GM21390 (cell line): ENCODE data around the gene AQP2.

Source experiments
- ATAC-seq: cut with Tn5 transposase; IDR thresholded peaks from one replicate; pipeline ENCODE4 v1.9.1; 2021; ENCODE audit not compliant: unreplicated experiment

AQP2 gene

DNA sequence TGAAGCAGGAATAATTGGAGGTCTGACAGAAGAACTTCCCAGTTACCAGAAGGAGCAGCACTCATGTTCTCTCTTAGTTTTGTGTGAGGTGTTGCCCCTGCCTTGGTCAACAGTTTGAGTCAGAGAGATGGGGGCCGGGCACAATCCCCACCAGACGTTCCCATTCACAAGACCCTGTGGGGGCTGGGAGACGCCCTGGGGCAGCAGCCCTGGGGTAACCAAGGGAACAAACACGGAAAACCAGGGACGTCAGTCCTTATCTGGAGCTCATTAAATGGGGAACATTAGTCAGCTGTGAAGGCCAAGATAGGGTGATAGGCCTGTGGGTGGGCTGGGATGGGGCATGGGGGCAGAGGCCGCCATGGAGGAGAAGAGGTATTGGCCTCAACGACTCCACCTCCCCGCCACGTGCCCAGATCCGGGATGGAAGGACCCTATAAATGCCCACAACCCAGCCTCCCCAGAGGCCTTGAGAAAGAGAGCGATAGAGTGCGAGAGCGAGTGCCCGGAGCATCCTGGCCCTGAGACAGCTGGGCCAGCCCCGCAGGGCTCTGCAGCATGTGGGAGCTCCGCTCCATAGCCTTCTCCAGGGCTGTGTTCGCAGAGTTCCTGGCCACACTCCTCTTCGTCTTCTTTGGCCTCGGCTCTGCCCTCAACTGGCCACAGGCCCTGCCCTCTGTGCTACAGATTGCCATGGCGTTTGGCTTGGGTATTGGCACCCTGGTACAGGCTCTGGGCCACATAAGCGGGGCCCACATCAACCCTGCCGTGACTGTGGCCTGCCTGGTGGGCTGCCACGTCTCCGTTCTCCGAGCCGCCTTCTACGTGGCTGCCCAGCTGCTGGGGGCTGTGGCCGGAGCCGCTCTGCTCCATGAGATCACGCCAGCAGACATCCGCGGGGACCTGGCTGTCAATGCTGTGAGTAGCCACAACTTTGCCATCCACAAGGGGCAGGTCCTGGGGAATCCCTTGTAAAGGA is at the start of gene AQP2:
AQP2 (plus strand) TSS at position 465 of the 979 bp plus-strand sequence; CDS start at position 559, 94 bp downstream.
- no peak for ATAC-seq

DNA sequence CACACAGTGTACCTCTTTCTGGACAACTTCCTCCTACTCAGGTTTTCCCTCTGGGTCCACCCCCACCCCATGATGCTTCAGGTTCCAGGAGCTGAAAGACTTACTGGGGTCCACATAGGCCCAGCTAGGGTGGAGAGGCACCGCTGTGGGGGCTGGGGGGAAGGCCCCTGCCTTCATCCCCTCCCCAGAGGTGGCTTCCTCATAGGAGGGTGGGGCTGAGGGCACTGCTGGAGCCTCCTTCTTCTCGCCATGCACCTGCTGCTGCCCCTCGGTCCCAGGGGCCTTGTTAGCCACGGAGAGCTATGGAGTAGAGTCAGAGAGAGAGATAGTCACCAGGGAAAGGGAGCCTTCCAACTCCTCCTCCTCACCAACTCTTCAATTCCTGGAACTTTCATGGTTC is 49.5 kb upstream of the AQP2 start:
- no peak for ATAC-seq

DNA sequence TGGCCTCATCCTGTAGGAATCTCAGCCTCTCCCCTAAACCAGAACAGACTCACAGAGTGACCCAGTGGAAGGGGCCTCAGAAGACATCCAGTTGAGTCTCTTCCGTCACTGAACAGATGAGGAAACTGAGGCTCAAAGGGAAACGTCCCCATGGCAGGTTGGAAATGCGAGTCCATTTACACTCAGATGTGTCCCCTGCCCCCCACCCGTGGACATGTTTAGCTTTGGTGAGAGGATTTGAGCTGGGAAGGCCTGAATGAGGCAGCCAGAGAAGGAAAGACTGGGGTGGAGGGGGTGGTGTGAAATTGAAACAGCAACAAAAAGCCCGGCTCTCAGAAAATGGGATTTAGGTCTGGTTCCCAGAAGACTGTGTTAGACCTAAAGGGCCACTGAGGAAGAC is 48.6 kb upstream of the AQP2 start:
- ATAC-seq = no peak

DNA sequence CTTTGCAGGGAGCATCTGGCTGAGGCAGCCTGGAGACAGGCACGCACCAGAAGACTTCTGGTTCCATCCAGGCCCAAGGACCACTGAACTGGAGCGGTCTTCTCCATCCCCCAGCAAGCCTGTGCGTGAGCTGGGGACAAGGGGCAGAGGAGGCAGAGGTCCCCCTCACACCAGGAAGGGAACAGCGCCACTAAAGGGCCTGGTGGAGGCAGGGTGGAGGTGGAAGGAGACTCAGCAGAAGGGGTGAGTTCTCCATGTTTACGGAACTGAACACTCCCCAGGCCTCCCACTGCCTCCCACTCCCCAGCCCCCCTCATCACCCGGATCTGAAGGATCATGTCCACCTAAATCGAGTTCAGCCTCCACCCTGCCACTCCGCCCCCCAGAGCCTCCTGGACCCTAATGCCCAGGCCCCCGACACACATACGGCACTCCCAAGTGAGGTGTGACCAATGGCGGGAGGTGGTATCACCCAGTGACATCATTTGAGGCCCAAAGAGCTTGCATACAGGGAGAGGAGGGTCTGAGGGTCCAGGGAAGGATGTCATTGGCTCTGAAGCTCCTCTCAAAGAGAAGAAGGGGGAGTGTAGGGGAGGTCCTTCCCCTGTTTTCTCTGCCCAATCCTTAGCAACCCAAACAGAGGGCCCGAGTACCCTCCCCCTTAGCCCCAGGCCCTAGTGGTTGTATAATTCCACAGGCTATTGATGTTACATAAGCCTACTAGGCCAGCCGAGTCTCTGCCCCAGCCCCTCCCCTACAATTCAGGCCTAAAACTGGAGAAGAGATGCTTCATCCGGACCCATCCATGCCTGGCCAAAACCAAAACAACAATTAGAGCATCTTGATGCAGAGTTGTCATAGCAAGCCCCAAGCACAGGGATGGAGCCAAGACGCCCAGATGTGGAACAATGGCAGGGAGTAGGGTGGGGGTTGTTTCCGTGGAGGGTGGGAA is 47.9 kb upstream of the AQP2 start:
- ATAC-seq = no peak

GRCh38 chr12:49903351-49903699 is 47.2 kb upstream of the AQP2 start:
- ATAC-seq = no peak

- no peak for ATAC-seq
Measured at GRCh38 chr12:49903700-49904423, 46.7 kb upstream of the AQP2 start, which contains the start of gene FAIM2. Gene FAIM2 (minus strand): TSS chr12:49903900. CDS start chr12:49903792, 108 bp downstream.

GRCh38 chr12:49904601-49905000 is 45.9 kb upstream of the AQP2 start:
- ATAC-seq = no peak

DNA sequence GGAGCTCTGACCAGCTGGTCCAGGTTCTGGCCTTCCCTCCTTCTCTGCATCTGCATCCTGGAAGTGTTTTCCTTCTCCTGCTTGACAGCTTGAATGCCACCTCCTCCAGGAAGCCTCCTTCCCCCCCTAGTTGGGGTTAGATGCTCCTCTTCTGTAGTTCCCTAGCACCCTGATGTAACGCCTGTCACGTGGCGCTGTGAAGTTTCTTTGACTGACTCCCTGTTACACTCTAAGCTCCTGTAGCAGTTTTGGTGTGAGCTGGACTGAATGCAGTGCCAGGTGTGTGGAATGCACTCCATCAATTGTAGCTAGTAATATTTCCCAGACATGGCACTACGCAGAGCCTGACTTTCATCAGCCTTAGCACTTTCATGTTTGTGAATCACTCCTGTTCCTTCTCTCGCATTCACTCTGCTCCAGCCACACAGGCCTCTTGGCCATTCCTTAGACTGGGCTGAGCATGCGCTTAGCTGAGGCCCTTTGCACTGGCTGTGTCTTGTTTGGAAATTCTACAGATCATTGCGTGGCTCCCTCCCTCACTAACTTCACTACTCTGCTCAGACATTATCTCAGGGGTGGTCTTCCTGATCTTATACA is 44.7 kb upstream of the AQP2 start:
- no peak for ATAC-seq

- ATAC-seq = no peak
Measured at GRCh38 chr12:49907352-49907751, 43.2 kb upstream of the AQP2 start.

- ATAC-seq = no peak
Measured at GRCh38 chr12:49909356-49909755, 41.2 kb upstream of the AQP2 start.

GRCh38 chr12:49909826-49910225 is 40.7 kb upstream of the AQP2 start:
- ATAC-seq = no peak

DNA sequence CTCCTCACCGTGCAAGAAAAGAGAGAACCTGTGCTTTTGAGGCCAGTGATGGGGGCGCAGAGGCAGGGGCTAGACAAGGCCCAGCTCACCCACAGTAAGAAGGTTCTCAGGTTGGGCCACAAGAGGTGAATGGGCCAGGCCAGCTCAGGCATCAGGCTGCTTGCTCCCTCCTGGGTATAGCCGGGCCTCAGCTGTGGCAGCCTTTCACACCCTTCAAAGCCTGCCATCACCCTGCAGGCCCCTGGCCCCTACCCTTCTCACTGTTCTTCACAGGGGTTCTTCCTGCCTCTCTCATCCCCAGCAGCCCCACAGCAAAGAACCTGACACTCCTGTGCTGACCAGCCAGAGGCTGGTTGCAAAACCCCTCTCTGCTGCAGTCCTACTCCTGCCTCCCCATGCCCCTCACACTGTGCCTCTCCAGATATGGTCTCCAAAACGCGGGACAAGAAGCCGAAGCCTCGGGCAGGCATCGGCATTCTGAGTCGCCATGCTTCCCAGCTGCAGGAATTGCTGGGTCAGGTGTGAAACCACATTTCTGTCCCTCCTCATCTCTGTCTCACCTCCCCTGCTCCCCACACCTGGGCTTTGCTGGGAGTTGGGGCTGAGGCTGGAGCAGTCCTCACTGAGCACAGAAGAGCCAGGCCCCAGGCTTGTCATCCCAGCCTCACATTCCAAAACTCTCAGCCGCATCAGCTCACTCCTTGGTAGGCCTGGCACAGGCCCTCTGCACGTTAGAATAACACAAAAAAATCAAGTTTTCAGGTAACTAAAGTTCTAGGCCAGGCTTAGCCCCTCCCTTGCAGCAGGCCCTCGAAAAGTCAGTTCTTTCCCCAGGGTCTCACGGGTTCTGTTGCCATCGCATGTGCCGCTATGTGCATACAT is 40.0 kb upstream of the AQP2 start:
- ATAC-seq = no peak

- ATAC-seq = no peak
Measured at GRCh38 chr12:49911213-49911605, 39.3 kb upstream of the AQP2 start.

DNA sequence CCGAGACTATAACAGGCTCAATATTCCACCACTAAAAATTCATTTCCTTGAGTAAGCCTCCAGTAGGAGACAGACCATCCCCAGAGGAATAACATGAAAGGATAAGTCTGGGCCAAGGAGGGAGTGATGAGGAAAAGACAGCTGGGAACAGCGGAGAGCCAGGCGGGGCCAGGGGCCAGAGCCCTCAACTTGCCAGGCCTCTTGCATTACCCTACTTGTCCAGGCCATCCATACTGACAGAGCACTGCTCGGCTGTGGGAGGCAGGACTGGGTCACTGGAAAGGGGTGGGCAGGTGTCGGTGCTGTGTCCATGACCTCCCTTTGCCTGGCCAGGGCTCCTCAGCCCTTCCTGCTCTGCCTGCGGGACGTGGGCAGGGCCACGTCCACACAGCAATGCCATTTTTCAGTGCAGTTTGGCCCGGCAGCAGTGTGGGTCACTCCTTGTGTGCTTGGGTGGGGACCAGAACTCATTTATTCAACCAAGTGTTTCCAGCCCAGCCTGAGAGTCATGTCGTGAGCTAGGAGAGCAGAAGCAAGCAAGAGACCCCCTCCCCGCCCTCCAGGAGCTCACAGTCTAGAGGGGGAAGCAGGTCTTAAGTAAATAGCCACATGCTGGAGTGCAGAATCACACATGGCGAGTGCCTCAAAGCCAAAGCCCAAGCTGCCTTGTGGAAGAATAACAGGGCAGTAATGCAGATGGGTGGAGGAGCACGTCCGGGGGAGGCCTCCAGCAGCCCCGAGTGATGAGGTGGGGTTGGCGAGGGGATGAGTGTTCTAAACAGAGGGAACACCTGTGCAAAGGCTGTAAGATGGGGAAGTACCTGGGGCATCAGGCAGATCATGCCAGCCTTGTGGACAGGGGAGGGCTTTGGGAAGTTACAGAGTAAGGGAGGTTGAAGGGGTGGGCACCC is 37.9 kb upstream of the AQP2 start:
- ATAC-seq = no peak

GRCh38 chr12:49916129-49916919 is 34.2 kb upstream of the AQP2 start:
- ATAC-seq = no peak

DNA sequence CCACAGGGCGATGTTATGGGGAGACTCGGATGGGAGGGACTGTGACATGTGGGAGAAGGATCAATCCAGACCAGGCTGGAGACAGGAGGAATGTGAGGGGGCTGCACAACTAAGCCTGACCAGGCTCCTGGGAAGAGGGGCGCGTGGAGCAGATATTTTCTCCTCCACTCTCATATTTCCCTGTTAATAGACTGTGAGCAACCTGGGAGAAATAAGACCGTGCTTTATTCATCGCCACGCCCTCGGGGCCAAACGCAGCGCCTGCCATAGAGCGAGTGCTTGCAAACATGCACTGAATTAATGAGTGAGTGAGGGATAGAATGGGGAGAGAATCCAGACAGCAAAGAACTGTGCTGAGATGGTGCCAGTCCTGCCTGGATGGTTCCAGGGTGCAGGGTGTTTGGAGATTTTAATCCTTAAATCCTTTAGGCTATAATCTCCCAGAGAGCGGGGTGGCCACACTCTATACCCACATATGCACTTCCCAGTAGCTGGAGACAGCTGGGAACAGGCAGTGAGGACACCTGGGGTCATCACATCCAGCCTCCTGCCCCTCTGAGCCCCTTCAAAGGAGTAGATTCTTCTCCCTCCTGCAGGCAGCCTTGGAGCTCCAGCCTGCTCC is 33.3 kb upstream of the AQP2 start:
- no peak for ATAC-seq

GRCh38 chr12:49917788-49918173 is 32.8 kb upstream of the AQP2 start:
- ATAC-seq = no peak
